K562 (cell line): ENCODE measurements around the gene SEC22A.

Experiments
- ATF3 ChIP-seq, 2 experiments: fragments of 450-650 bp in 1 of 2; sonication (generic) in 1 of 2; formaldehyde crosslinking in 1 of 2; IDR thresholded peaks in 1 of 2; conservative IDR thresholded peaks in 1 of 2; 2 replicates each; pipeline versions ENCODE4 v1.6.1 to v1.8.1; 2016 to 2023; ENCODE audit warnings: mild to moderate bottlenecking in 2 of 2, moderate library complexity in 2 of 2, inconsistent platforms in 1 of 2, missing genetic modification reagents in 1 of 2
- CTCF ChIP-seq, 3 experiments: IDR thresholded peaks in 2 of 3; conservative IDR thresholded peaks in 1 of 3; 2 replicates each; pipeline ENCODE4 v1.5.1; 2011 to 2012; ENCODE audit warnings: low read length in 3 of 3, mild to moderate bottlenecking in 3 of 3, control low read depth in 2 of 3, improper control_type of control experiment in 1 of 3, inconsistent platforms in 1 of 3, low read depth in 1 of 3, mixed read lengths in 1 of 3, moderate library complexity in 1 of 3; ENCODE audit not compliant: insufficient read depth in 2 of 3
- E2F1 ChIP-seq: sonication (generic); formaldehyde crosslinking; IDR thresholded peaks from 2 replicates; pipeline ENCODE4 v1.8.1; 2023; ENCODE audit warnings: mild to moderate bottlenecking, missing genetic modification reagents, moderate library complexity
- EP300 ChIP-seq: IDR thresholded peaks from 2 replicates; pipeline ENCODE4 v1.6.1; 2012; ENCODE audit warnings: low read length, improper control_type of control experiment
- NFIC ChIP-seq: fragments of 450-650 bp; IDR thresholded peaks from 2 replicates; pipeline ENCODE4 v1.6.1; 2017; ENCODE audit warnings: mild to moderate bottlenecking, inconsistent platforms
- NFRKB ChIP-seq: fragments of 450-650 bp; IDR thresholded peaks from 2 replicates; pipeline ENCODE4 v1.6.1; 2016; ENCODE audit warnings: low read depth
- RFX1 ChIP-seq: fragments of 450-650 bp; IDR thresholded peaks from 2 replicates; pipeline ENCODE4 v1.6.1; 2016; ENCODE audit warnings: mild to moderate bottlenecking, moderate library complexity
- RNF219 ChIP-seq: fragments of 250-450 bp; sonication (Bioruptor Pico); IDR thresholded peaks from 2 replicates; pipeline ENCODE4 v1.5.0; 2022; ENCODE audit warnings: mild to moderate bottlenecking
- TRIM28 ChIP-seq: fragments of 450-650 bp; IDR thresholded peaks from 2 replicates; pipeline ENCODE4 v1.6.1; 2017
- ZNF121 ChIP-seq: sonication (generic); formaldehyde crosslinking; conservative IDR thresholded peaks from 2 replicates; pipeline ENCODE4 v1.8.0; 2022; ENCODE audit warnings: missing genetic modification reagents
- ZNF143 ChIP-seq: sonication (generic); formaldehyde crosslinking; IDR thresholded peaks from 2 replicates; pipeline ENCODE4 v1.9.0; 2022; ENCODE audit warnings: mild to moderate bottlenecking, missing genetic modification reagents
- ZNF175 ChIP-seq: fragments of 200-800 bp; sonication (Bioruptor generic); IDR thresholded peaks from 2 replicates; pipeline ENCODE4 v1.6.1; 2016; ENCODE audit warnings: low read depth, mild to moderate bottlenecking, missing genetic modification characterization, missing compliant biosample characterization

GRCh38 chr3:123271466-123272159, 69.9 kb downstream of the SEC22A start:
- TF ChIP-seq E2F1 (CRISPR knock-in tag) (no peak), TRIM28 (no peak), NFIC (no peak), EP300 (no peak), RFX1 (no peak), NFRKB (no peak), ZNF175 (no peak), ZNF121 (CRISPR knock-in tag) (no peak), ATF3 (IDR thresholded peaks at IDR 0.05) (no peak), ATF3 (CRISPR knock-in tag; conservative IDR thresholded peaks at IDR 0.05) (no peak), RNF219 (no peak), CTCF (IDR thresholded peaks at IDR 0.05 in 2 of 3, conservative IDR thresholded peaks at IDR 0.05 in 1 of 3; ENCODE audit: insufficient read depth in 2 of 3, low read depth in 1 of 3, low read length in 3 of 3) (no peak), ZNF143 (CRISPR knock-in tag) (no peak)
